Stimulated activated CD4-positive, alpha-beta T cell treated with anti-CD3 and anti-CD28 coated beads, TNF-alpha, amount 100 ng/mL, for 24 hours (primary cell): Measurements from ENCODE around the gene NTM.
"Not testable (repeated sequence)": the region's sequence is repeated elsewhere in the genome, so short reads cannot be mapped to it uniquely, and the experiment has no call there.

Experiments used
- DNase-seq, 3 experiments: peaks; one replicate each; pipeline ENCODE4 v3.0.0-alpha.2; 2020; ENCODE audit warnings: low read depth in 3 of 3

Gene NTM

DNA sequence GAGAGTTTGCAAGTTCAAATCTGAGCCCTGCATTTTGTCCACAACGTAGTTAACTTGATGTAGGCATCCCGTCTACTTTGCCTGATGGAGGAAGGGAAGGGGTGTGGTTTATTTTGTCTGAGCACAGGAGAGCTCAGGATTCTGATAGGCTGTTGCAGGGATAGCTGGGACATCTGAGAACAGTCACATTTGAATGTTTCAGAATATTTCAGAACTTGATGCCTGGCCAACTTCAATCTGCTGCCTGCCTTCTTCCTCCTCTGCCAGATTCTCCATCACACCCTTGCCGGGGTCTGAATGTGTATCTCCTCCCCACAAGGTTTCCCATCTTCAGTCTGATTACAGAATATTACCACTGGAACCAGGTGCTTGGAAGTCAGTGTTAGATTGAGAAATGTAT lies 51.6 kb downstream of the NTM start:
- DNase-seq = no peak

DNA sequence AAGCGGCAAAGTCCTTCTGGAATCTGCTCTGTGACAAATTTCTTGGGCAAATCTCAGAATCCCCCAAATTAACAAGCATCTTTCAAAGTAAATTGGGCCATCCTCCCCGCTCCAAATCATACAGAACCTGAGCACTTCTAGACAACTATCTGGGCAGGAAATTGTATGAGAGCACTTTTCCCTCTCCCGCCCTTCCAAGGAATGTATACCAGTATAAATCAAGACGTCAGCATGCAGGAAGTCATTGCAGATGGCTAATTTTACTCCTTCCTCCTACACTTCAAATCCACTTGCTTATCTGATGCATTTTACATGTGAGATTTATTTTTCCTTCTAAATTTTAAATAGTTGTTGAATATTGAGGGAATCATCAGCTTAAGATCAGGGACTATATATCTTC lies 52.1 kb downstream of the NTM start:
- DNase-seq = no peak

DNA sequence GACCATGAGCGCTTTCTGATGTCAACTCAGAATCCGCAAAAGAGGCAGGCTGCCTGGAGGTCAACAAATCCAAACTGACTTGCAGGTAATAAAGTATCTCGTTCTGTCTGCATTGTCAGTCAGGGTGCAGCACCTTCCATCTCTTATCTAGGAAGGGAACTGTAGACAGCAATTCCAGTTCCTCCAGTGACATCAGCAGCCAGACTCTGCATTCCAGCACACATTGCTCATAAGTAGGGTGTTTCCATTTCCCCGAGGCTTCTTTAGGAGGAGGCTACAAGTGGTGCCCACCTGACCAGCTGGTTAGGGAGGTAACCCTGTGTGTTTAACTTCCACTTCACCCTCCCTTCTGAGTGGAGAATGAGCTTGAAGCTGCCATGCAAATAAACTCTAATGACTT lies 53.3 kb downstream of the NTM start:
- DNase-seq = no peak

DNA sequence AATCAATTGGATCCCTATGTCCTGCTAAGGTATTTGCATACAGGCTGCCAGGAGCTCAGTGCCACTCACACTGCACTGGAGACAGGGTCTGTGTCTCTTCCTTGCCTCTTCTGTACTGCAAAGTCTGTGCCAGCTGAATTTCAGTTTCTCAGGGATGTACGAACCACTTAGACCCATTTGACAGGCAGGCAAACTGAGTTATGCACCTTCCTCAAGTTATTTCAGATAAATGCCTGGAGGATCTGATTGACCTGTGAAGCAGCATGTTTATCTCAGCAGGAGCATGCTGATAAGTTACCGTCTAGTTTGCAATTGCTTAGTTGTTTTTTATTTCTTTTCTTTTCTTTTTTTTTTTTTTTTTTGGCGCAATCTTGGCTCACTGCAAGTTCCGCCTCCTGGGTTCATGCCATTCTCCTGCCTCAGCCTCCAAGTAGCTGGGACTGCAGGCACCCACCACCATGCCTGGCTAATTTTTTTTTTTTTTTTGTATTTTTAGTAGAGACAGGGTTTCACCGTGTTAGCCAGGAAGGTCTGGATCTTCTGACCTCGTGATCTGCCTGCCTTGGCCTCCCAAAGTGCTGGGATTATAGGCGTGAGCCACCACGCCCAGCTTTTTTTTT lies 54.0 kb downstream of the NTM start:
- DNase-seq = not testable (repeated sequence)

DNA sequence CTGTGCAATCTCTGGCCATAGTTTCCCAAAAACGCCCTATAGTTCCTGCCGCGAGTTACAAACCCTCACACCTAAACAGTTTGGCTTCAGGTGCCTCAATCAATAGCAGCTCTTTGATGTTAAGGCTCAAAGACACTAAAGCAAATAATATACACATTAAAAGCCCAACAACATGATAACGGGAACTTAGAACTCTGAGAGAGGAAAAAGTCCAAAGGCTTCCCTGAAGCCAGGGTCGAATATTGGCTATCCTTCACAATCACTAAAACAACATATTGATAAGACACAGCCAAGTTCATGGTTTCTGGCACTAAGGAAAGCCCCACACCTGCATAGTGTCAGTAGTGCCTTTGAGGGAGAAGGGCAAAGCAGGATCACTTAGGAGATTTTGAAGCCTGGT lies 54.9 kb downstream of the NTM start:
- no peak for DNase-seq

DNA sequence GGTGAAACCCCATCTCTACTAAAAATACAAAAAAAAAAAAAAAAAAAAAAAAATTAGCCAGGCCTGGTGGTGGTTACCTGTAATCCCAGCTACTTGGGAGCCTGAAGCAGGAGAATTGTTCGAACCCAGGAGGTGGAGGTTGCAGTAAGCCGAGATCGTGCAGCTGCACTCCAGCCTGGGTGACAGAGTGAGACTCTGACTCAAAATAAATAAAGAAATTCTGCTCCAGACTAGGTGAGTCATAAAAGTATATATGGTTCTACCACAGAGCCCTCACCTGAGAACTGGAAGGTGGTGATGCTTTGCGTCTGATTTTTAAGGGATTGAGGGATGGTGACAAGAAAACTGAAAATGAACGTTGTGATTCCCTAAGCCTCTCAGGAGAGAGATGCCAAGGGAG lies 58.4 kb downstream of the NTM start:
- no peak for DNase-seq

DNA sequence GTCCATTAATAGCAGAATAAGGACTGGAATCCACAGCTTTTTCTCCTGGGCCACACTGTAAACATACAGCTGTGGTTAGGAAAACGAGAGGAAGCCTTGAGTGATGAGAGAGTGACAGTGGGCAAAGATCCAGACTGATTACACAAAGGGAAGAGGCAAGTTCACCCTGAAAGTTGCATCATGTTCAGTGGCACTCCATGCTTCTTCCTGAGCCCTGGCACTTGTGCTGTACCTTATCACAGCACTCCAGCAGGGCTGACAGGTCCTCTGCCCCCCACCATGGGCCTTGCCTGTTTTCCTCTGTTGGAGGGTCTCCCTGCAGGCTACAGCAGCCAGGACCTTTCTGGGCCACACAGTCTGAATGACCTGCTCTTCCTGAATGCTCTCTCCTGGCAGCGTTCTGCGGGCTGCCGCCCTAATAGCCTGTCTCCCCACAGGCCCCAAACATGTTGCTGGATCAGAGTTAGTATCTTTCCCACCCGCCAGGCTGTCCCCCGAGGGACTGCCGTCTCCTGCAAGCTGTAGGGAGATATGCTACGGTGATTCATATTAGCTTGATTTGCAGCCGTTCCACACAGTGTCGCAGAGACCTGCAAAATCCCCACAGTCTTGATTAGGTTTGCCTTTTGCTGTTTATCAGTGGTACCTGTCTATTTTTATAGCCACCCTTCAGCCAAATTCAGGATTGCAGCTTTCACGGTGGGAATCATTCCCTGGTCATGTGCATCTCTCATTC lies 60.2 kb downstream of the NTM start:
- no peak for DNase-seq

DNA sequence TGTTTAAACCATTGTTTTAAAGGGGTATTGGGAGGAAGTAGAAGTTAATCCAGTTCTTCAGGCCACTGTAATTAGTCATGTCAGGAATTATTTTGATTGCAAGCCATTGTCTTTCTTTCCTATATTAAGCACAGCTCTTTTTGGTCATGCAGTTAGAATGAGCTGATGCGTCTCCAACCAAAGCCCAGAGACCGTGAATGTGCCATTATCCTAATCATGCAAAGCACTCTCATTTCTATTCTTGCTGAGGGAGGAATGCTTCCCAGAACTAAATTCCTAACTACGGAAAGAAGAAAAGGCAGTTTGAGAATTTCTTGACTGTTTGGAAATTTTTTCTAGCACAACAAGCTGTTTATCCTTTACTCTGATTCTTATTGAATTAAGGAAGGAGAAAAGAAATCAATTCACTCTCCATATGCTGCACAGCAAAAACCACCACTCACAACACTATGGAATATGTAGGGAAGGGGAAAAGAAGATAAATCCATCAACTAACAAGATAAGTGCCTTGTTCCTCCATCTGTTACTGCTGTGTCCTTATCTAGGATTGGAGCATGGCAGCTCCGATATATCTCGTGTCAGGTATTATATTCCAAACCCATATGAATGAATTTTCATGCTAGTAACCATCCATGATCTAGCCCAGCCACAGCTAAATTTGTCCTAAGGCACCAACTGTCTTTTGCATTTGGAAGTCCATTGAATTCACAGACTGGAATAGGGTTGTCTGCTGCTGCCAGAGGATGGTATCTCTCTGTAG lies 70.8 kb downstream of the NTM start:
- DNase-seq = no peak

DNA sequence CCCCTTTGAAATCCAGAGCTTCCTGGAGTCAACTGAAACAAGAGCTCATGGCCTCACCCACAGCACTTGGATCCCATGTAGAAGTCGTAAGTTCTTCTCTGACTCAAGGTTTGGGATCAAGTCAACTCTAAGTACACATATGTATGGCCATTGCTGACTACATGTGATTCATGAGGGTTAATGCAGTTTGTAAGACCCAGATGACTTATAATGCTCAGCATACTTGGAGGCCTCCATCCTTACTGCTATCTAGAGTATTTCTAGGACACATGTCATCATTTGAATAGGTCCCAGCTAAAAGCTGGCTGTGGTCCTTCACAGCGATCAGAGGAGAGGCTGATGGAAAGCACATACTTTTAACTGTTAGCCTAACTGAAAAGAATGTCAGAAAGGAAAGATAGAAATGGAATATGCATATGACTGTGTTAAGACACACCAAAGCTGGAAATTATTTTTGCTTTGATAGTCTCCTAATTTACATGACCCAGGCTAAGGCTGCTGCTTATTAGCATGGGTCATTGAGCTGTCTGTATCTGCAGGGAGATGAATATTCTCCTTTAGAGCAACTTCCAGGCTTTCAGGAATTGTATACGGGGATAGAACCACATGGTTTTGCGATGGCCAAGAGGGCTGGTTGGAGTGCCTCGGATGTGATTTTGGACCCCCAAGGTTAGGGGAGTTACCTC lies 76.3 kb downstream of the NTM start:
- no peak for DNase-seq

DNA sequence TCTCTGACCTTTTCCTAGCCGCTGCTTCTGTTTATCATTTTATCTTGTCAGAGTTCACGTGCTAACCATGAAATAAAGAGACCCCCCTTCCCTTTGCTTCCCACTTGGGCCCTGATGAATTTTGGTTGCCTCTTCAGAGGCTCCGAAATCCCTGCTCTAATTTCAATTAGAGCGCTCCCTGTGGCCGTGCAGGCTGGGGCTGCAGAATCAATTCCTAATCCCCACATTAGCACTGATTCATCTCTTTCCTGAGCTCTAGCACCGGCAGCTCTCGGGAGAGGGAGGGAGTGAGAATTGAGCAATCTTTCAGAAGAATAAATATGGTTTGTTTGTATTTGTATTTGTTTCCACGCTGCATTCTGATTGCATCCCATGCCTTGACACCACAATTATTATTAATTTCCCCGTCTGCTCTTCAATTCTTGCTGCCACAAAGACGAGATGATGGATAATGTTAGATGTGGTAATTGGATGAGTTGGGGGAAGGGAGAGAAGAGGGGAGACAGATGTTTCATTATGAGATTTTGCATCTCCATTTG lies 76.9 kb downstream of the NTM start:
- DNase-seq = no peak

DNA sequence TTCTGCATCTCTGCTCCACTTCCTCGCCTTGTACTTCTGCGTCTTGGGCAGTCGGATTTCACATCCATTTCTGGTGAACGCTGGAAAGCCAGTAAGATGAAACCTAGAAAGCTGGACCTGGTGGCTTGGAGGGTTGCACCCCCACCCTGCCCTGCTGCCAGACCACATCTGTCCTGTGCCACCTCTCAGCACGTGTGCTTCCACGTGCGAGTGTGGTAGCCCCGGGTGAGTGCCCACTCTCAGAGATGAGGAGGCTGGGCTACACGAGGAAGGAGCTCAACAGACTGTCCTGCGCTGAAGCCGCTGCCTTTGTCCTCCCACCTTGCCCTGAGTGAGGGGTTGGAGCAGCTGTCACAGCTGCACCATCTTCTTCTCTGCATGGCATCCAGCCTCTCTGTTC lies 77.5 kb downstream of the NTM start:
- no peak for DNase-seq

DNA sequence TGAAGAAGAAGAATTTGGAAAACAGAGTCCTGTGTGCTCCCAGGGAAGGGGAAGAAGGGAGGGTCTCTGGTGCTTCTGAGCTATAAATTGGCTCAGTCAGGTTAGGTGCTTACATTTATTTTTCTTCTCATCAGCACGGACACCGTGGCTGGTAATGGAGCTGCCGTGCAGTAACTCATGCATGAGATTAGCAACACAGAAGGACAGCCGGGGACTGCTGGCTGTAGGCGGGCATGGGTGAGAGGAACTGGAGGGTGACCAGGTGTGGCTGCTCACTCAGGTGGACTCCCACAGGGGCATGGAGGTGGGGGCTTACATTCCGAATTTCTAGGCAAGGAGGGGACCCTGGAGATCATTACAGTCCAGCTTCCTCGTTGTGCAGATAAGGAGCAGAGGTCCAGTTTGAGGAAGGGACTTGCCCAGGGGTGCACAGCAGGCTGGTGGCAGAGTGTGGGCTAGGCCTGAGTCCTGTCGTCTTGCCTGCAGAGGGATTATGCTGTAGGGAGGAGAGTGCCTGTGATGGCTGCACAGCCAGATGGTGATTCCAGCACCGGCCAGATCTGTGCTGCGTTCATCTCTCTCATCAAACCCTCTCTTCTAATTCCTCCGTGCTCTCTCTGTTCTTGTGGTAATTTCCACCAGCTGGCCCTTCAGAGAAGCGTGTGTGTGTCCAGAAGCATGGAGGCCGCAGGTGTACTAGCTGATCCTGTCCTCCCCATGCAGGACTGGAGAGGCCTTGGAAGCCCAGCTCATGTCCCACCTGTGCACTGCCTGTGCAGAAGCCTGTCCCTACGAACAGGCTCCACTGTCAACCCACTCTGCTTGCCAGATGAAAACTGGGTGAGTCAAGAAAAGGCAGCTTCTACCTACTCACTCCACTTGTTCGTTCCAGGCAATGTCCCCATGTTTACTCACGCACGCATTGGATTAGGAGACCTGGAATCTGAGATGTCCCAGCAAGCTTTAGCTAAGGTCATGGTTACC lies 78.9 kb downstream of the NTM start:
- DNase-seq = no peak

DNA sequence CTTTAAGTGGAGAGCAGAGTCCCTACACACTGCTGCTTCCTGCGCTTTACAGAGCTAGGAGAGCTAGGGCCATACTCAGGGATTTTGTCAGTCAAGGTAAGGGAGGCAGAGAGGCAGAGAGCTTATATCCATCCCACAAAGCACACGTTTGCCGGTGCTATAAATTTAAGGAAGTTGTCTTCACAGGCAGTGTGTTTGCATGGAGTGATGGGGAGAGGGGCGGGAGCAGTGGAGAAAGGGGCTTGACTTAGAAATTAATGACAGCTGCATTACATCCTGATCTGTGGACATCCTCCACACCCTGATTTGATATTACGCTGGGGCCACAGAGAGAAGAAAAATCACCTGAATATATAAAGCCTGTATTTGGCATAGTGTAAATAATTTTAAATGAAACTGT lies 84.1 kb downstream of the NTM start:
- DNase-seq = no peak

DNA sequence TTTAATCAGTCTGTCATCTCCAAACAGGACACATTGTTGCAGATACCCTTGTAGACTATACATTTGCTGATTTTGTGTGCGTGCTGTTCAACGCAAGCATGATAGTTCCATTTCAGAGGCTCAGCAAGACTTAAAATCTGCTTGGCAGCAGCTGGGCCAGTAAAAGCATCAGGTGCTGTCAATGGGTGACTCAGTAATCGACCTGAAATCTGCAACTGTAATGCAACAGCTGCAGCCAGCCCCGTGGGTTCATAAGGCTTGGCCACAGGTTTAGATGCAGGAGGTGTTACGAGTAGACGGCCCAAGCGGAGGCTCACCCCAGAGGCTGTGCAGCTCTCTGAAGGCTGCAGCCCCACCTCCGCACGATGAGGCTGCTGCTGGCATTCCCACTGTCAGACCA lies 84.6 kb downstream of the NTM start:
- no peak for DNase-seq

DNA sequence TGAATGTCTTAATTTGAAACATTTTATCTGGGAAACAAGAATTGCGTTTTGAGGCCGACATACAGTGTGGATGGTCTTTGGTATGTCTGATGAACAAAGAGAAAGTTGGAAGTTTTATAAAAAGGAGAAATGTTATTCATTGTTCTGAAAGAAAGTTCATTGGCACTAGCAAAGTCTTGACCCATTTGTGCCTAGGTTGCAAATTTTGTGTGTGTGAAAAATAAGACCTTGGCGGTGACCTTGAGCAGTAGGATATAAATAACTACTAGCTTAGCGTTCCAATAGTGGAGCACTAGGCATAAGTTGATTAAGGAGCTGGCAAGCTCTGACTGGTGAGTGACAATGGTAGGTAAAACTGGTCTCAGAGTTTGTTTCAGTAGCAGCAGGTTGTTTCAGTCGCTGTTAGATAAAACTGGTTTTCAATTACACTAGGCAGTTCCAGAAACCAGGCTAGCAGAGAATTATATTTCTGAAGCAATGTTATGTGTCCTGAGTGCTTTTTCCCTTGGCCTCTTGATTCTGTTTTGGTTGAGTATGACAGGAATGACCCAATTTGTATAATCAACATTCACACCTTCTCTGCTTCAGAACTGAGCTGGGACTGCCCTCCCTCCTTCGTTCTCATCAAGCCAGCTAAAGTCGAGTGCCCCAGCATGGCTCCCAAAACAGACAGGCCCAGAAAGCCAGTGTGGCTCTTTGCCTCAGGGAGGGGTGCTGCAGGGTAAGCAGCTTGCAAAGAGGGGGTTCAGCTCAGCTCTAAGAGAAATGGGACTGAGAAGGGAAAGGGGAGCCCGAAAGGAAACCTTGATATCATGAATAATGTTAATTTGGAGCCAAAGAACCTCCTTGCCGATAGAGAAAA lies 85.7 kb downstream of the NTM start:
- no peak for DNase-seq

DNA sequence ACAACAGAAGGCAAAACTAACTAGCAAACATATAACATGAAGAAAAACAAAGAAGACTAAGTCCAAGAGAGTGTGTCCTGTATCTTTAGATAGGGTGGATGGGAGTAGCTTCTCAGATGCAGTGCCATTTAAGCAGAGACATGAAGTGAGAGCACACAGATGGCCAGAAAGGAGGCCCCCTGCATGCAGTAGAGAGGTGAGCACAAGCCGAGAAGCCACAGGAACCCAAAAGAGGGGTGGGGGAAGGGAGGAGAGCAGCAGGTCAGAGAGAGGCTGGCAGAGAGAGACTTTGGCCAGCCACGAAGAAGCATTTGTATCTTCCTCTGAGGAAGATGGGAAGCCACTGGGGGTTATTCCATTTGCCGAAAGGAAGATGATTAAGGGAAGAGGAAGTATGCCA lies 86.7 kb downstream of the NTM start:
- no peak for DNase-seq

DNA sequence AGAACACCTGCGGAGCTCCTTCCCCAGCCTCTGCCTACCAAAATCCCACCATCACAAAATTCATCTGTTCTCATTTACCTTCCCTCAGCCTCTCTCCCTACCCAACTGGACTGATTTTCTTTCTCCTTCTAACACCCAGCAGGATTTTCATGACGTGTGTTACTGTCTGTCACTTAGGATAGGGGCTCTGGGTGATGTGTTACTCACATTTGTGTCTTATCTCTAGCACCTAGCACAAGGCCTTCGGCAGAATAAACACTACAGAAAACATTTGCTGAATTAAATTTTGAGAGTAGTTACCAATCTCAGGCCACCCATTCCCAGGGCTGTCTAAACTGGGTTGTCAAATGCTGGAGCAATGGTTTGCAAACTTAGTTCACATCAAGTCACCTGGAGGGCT lies 88.0 kb downstream of the NTM start:
- DNase-seq = no peak

DNA sequence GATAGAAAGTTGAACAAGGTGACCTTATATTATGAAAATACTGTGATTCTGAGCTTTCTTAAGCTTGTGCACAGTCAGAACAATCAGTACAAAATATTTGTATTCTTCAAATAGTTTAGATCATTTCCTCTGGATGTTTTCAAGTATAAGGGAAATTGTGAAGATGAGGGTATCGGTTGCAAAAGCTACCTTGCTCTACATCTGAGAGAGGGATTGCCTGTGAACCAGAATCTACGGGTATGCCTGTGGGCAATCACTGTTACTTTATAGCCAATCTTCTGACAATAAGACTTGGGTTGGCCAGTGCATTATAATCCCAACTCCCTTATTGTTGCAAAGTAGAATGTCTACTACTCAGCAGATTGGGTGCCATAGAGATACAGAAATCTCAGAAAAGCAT lies 90.5 kb downstream of the NTM start:
- DNase-seq = no peak

DNA sequence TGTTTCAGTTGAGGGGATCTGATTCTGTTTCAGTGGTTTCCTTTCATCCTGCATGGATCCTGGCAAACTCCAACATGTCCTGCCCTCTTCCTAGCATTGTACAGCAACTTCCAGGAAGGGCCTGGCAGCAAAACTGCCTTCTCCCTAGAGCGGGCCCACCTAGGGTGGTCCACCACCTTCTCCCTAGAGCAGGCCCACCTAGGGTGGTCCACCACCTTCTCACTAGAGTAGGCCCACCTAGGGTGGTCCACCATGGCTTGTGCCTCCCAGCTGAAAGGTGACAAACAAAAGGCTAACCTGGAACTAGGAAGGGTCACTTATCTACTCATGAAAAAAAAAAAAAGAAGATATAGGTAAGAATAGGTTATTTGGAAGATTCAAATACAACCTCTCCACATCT lies 92.2 kb downstream of the NTM start:
- DNase-seq = no peak

DNA sequence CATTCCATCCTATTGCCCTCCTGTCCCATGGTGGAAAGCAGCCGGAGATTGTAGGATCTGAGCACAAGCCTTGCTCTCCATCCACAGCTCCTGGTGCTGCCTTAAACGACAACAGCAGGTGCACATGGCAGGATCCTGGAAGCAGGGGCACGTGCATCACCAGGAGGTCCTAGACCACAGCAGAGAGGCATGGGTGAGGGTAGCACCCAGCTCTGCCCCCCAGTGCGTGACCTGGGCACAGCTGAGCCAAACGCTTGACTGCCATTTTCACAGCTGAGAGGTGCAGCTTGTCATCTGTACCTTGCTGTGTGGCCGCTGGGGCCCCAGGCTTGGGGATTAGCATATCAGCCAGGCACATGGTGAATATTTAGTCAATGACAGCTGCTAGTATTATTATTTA lies 92.7 kb downstream of the NTM start:
- DNase-seq = no peak
